Measurements from ENCODE around the gene NR2C2. TPM values are rescaled to one million over a fixed set of nuclear protein-coding genes. Genes with fewer than 3 reads are reported as not detected.

NR2C2 gene
- total and polyA plus RNA-seq, 12 donors: 6.4 to 42.2 (median 26.6) TPM

DNA sequence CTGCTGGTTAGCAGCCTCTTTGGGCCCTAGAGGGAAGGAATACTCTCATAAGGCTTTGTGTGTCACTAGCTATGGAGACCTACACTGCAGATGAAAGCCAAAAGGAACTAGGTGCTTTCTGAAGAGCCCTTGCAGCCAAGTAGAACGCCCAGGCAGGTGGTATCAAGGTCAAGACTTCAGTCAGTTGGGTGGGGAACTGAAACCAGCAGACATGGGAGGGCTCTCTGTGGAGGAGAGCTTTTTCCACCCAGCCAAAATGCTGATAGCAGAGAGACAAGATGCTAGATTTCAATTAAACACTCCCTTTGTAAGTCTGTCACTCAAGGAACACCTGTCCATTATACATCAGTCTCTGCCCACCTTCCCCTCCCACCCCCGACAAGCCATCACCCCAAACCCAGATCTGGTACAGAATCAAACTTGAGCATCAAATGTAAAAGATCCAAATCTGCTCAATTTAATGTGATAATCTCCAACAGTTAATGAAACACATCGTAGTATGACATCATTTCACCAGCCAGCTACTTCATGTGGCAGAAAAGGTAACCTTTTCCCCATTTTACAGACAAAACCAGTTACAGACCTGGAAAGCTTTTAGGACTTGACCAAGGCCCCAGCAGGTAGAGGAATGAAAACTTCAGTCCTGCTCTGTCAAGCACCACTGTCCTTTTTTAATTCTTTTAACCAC, 103.2 kb downstream of the NR2C2 start:
- no peaks in the 10 kb centered on the region for H3K27me3 ChIP-seq
- TF ChIP-seq, protein P1, sequence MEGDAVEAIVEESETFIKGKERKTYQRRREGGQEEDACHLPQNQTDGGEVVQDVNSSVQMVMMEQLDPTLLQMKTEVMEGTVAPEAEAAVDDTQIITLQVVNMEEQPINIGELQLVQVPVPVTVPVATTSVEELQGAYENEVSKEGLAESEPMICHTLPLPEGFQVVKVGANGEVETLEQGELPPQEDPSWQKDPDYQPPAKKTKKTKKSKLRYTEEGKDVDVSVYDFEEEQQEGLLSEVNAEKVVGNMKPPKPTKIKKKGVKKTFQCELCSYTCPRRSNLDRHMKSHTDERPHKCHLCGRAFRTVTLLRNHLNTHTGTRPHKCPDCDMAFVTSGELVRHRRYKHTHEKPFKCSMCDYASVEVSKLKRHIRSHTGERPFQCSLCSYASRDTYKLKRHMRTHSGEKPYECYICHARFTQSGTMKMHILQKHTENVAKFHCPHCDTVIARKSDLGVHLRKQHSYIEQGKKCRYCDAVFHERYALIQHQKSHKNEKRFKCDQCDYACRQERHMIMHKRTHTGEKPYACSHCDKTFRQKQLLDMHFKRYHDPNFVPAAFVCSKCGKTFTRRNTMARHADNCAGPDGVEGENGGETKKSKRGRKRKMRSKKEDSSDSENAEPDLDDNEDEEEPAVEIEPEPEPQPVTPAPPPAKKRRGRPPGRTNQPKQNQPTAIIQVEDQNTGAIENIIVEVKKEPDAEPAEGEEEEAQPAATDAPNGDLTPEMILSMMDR (IDR thresholded peaks at IDR 0.05): no peak
- TF ChIP-seq POLR2A (IDR thresholded peaks at IDR 0.05): no peak
- H3K9me3 ChIP-seq (replicated peaks in 1 of 3): no peaks in the 10 kb centered on the region
- H3K4me3 ChIP-seq: no peak overlapping the region
- peaks cover 0 to 53% of the 10 kb centered on the region in 2 donors for H3K36me3 ChIP-seq (replicated peaks in 1 of 2)
- intact Hi-C loops (cut with DNase I): loop anchor here in 1 of 2 donors (10.0 kb wide), 1 partner anchor 126 kb away; no protein-coding TSS in a partner anchor
- no peak overlapping the region for H3K27ac ChIP-seq
- WGBS, 4 donors: 80 to 91% (median 85%) methylated on average over 3 of the region's 3 CpGs
- no peak for DNase-seq
- no peaks in the 10 kb centered on the region for H3K4me1 ChIP-seq (replicated peaks in 1 of 2)

DNA sequence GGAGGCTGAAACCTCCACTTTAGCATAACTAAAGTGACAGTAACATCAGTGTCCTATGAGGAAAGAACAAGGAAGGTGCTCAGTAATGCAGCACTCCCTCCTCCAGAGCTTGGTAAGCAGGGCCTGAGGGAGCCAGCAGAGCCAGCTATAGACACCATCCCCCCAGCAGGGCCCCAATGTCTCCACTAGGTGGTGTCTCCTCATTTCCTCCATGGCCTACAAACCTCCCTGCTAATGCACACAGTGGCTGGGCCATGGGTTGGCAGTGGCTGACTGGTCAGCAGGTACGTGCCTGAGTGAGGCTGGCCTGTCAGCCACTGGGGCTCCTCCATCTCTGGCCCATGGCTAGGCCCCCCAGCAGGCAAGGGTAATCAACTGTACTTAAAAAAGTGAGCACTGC, 104.1 kb downstream of the NR2C2 start:
- no peak for TF ChIP-seq POLR2A (IDR thresholded peaks at IDR 0.05)
- TF ChIP-seq, protein P1 (IDR thresholded peaks at IDR 0.05): peak; percentile 27 to 52 (median 46)
- H3K27me3 ChIP-seq: no peaks in the 10 kb centered on the region
- H3K27ac ChIP-seq: no peak overlapping the region
- no peaks in the 10 kb centered on the region for H3K4me1 ChIP-seq (replicated peaks in 1 of 2)
- intact Hi-C loops (cut with DNase I): loop anchor here in 1 of 2 donors (10.0 kb wide), 1 partner anchor 127 kb away; no protein-coding TSS in a partner anchor
- 78 to 100% (median 92%) methylated on average over 1 of the region's 1 CpG for WGBS, 4 donors
- H3K36me3 ChIP-seq (replicated peaks in 1 of 2): peaks cover 0 to 43% of the 10 kb centered on the region in 2 donors
- peak in 6 of 7 donors; percentile 37 to 69 (median 48) for DNase-seq
- H3K9me3 ChIP-seq (replicated peaks in 1 of 3): no peaks in the 10 kb centered on the region
- H3K4me3 ChIP-seq: no peak overlapping the region

DNA sequence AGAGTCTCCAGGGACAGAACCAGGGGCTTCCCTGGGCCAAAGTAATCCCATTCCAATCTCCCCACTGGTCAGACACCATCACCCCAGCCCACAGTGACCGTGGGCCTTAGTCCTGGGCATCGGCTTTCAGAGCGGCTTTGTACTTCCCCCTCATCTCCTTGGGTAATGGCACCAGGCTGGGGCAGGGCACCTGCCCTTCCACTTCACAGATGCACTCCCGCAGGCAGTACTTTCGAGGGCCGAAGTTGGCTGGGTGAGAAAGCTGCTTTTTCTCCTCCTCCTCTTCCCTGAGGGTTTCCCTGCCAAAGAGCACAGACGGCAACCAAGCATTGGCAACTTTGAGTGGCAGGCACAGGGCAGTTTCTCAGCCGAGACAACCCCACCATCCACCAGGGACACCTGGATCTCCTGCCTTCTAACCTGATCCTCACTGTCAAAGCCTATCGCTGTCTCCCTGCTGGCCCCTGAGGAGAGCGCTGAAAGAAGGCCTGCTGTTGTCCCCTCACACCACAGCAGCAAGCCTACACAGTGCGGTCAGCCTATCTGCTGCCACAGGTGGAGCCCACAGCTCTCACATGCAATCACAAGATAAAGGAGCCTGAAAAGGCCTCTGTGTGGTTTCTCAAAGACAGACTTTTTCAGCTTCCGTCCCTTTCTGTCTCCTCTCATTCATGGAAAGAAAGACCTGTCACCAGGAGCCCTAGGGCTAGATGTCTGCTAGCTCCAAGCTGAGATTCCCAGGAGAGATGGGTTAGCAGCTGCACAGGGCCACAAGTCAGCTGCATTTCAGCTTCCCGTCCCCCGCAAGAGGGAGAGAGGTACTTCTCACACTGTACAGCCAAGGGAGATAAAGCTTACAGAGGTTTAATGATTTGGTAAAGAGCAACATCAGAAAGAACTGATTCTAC, 105.2 kb downstream of the NR2C2 start:
- H3K4me1 ChIP-seq (replicated peaks in 1 of 2): no peaks in the 10 kb centered on the region
- no peaks in the 10 kb centered on the region for H3K27me3 ChIP-seq
- intact Hi-C loops (cut with DNase I): loop anchor here in 1 of 2 donors (10.0 kb wide), 1 partner anchor 128 kb away; no protein-coding TSS in a partner anchor
- no peak overlapping the region for H3K27ac ChIP-seq
- WGBS, 4 donors: 90 to 99% (median 96%) methylated on average over 11 to 14 of the region's 14 CpGs
- H3K9me3 ChIP-seq (replicated peaks in 1 of 3): no peaks in the 10 kb centered on the region
- DNase-seq: no peak
- peaks cover 0 to 39% of the 10 kb centered on the region in 2 donors for H3K36me3 ChIP-seq (replicated peaks in 1 of 2)
- H3K4me3 ChIP-seq: no peak overlapping the region
- TF ChIP-seq POLR2A (IDR thresholded peaks at IDR 0.05): no peak
- TF ChIP-seq, protein P1 (IDR thresholded peaks at IDR 0.05): no peak

DNA sequence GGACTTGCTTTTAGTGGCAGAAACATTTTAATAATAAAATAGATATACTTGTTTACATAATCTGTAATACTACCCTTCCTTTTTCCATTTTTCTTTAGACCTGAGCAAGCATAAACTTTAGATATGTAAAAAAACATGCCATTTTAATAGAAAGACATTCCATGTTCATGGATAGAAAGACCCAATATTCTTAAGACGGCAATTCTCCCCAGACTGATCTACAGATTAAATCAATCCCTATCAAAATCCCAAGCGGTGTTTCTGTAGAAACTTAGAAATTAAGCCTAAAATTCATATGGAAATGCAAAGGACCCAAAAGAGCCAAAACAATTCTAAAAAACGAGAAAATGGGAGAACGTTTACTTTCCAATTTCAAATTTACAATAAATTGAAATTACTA, 106.2 kb downstream of the NR2C2 start:
- TF ChIP-seq, protein P1 (IDR thresholded peaks at IDR 0.05): no peak
- no peak for TF ChIP-seq POLR2A (IDR thresholded peaks at IDR 0.05)
- no peaks in the 10 kb centered on the region for H3K4me1 ChIP-seq (replicated peaks in 1 of 2)
- H3K4me3 ChIP-seq: no peak overlapping the region
- 98 to 99% (median 98%) methylated on average over 4 of the region's 4 CpGs for WGBS, 4 donors
- no peaks in the 10 kb centered on the region for H3K9me3 ChIP-seq (replicated peaks in 1 of 3)
- no peak overlapping the region for H3K27ac ChIP-seq
- no peaks in the 10 kb centered on the region for H3K27me3 ChIP-seq
- intact Hi-C loops (cut with DNase I): loop anchor here in 1 of 2 donors (10.0 kb wide), 1 partner anchor 129 kb away; no protein-coding TSS in a partner anchor
- DNase-seq: no peak
- peaks cover 0 to 36% of the 10 kb centered on the region in 2 donors for H3K36me3 ChIP-seq (replicated peaks in 1 of 2)
